ENCODE results near the gene MAML2. TPM values are rescaled to one million over a fixed set of nuclear protein-coding genes. Genes with fewer than 3 reads are reported as not detected.

Gene MAML2
- total RNA-seq, 1 experiment from 2014 or later = 2.7 TPM

DNA sequence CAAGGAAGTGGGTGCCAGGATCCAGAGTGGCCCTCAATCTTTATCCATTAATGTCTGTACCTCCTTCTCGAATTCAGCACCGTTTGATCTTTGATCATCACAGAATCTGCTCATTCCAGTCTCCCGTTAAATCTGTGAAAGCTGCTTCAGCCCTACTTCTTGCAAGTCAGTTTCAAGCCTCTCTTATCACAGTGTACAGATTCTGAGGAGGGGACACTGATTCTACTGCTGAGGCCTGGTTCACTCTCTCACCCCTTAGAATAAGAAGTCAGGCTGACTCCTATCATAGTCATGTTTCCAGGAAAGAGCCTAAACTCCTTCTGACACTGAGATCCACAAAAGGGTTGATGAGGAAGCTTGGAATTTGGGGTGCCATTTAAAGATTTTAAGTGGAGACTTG lies 39.0 kb downstream of the MAML2 start:
- no peak overlapping the region for H4K5ac ChIP-seq (ENCODE audit: insufficient read length, low read depth, low read length)
- no peaks in the 10 kb centered on the region for H3K27me3 Mint-ChIP-seq (ENCODE audit: low read depth)
- H3K4me3 Mint-ChIP-seq = no peak overlapping the region
- H2BK12ac ChIP-seq (ENCODE audit: insufficient read length, low read depth, low read length) = no peak overlapping the region
- peaks cover 2% of the 10 kb centered on the region for H3K79me1 ChIP-seq (ENCODE audit: insufficient read depth, low read depth, low read length, poor library complexity, severe bottlenecking)
- H3K9ac ChIP-seq (ENCODE audit: extremely low read depth, insufficient read length, low read length) = no peak overlapping the region
- no peaks in the 10 kb centered on the region for H3K9me3 ChIP-seq (ENCODE audit: control insufficient read depth, low read depth, low read length)
- no peak overlapping the region for H2BK120ac ChIP-seq (ENCODE audit: low read depth, low read length, poor library complexity, severe bottlenecking)
- H3K9me3 Mint-ChIP-seq = no peaks in the 10 kb centered on the region
- H3K27me3 ChIP-seq (ENCODE audit: insufficient read depth, low read length) = no peaks in the 10 kb centered on the region
- H4K91ac ChIP-seq (ENCODE audit: insufficient read length, low read depth, low read length) = no peak overlapping the region
- H3K23me2 ChIP-seq (ENCODE audit: insufficient read length, low read depth, low read length, poor library complexity, severe bottlenecking) = no peaks in the 10 kb centered on the region
- H3K79me2 ChIP-seq (ENCODE audit: insufficient read depth, low read length) = 0 out of 2 replicates have a peak, but pooled peaks cover 1% of the 10 kb centered on the region
- no peak overlapping the region for H2AK5ac ChIP-seq (ENCODE audit: insufficient read length, low read length)
- H4K8ac ChIP-seq (replicated peaks; ENCODE audit: insufficient read length, low read depth, low read length) = no peak overlapping the region
- H3K27ac ChIP-seq (ENCODE audit: insufficient read length, low read depth, low read length) = no peak overlapping the region
- H3K56ac ChIP-seq (ENCODE audit: insufficient read length, low read depth, low read length) = no peak overlapping the region
- no CpG with 5 or more reads among the region's 3 CpGs for WGBS (ENCODE audit: extremely low coverage, insufficient read length, low lambda C conversion rate)
- no peak overlapping the region for H2BK20ac ChIP-seq (ENCODE audit: low read depth, low read length, poor library complexity, severe bottlenecking)
- no peak overlapping the region for H3K23ac ChIP-seq (ENCODE audit: insufficient read length, low read depth, low read length)
- H2BK15ac ChIP-seq (ENCODE audit: low read depth, low read length) = no peak overlapping the region
- TF ChIP-seq, protein P1, sequence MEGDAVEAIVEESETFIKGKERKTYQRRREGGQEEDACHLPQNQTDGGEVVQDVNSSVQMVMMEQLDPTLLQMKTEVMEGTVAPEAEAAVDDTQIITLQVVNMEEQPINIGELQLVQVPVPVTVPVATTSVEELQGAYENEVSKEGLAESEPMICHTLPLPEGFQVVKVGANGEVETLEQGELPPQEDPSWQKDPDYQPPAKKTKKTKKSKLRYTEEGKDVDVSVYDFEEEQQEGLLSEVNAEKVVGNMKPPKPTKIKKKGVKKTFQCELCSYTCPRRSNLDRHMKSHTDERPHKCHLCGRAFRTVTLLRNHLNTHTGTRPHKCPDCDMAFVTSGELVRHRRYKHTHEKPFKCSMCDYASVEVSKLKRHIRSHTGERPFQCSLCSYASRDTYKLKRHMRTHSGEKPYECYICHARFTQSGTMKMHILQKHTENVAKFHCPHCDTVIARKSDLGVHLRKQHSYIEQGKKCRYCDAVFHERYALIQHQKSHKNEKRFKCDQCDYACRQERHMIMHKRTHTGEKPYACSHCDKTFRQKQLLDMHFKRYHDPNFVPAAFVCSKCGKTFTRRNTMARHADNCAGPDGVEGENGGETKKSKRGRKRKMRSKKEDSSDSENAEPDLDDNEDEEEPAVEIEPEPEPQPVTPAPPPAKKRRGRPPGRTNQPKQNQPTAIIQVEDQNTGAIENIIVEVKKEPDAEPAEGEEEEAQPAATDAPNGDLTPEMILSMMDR (conservative IDR thresholded peaks at IDR 0.05) = no peak
- H4K20me1 ChIP-seq (ENCODE audit: control insufficient read depth, insufficient read depth, insufficient read length) = no peaks in the 10 kb centered on the region
- peaks cover 11% of the 10 kb centered on the region; the same call in 1 of the 2 replicates for H3K4me1 ChIP-seq (ENCODE audit: insufficient read depth, low read length)
- peaks cover 31 to 41% of the 10 kb centered on the region in 2 experiments for H3K4me1 Mint-ChIP-seq
- H3K18ac ChIP-seq (ENCODE audit: insufficient read length, low read depth, low read length) = no peak overlapping the region
- no peak overlapping the region for H2BK5ac ChIP-seq (ENCODE audit: insufficient read length, low read length)
- no peak overlapping the region for H3K4ac ChIP-seq (ENCODE audit: low read depth, low read length)
- H3K27ac Mint-ChIP-seq = peak overlapping the region in 1 of 3 experiments; percentile 41; a peak in 2 of 7 replicates
- no peak overlapping the region for H3K4me2 ChIP-seq (ENCODE audit: insufficient read depth, insufficient read length, low read length)
- H2AFZ ChIP-seq (ENCODE audit: low read length) = no peak overlapping the region
- H3K14ac ChIP-seq (ENCODE audit: insufficient read depth, low read length) = no peak overlapping the region
- H3T11ph ChIP-seq (ENCODE audit: low read length) = no peak overlapping the region
- DNase-seq = no peak
- H3K36me3 Mint-ChIP-seq (ENCODE audit: insufficient read depth in 1 of 3, low read depth in 3 of 3) = no peaks in the 10 kb centered on the region
